ENCODE results near the gene NEK11. TPM values are rescaled to one million over a fixed set of nuclear protein-coding genes. Genes with fewer than 3 reads are reported as not detected.

Gene NEK11
- total RNA-seq, 1 experiment from 2014 or later, result 9.5 TPM

GRCh38 chr3:131172502-131173200, 146.0 kb downstream of the NEK11 start:
- CTCF ChIA-PET, result no interaction called here

GRCh38 chr3:131174752-131175151, 148.1 kb downstream of the NEK11 start:
- no peak for TF ChIP-seq POLR2AphosphoS5 (IDR thresholded peaks at IDR 0.05; ENCODE audit: low read depth, low read length)
- TF ChIP-seq REST (IDR thresholded peaks at IDR 0.05; ENCODE audit: insufficient read depth in 1 of 2, low read depth in 2 of 2, low read length in 1 of 2), result no peak
- TF ChIP-seq TCF7L2 (IDR thresholded peaks at IDR 0.05; ENCODE audit: low read depth, low read length), result no peak
- no peak for TF ChIP-seq SIN3A (IDR thresholded peaks at IDR 0.05; ENCODE audit: borderline replicate concordance, insufficient read depth, low read depth, low read length)
- no peak overlapping the region for H3K27ac ChIP-seq (ENCODE audit: low read length)
- H3K4me1 ChIP-seq (ENCODE audit: control insufficient read depth, insufficient read depth, low read length), result no peaks in the 10 kb centered on the region
- H3K9me3 ChIP-seq (ENCODE audit: control insufficient read depth, insufficient read depth, low read depth, low read length), result no peaks in the 10 kb centered on the region
- intact Hi-C loops (cut with micrococcal nuclease; ENCODE audit: unreplicated experiment), result no loop called here
- H3K27me3 ChIP-seq (ENCODE audit: control insufficient read depth, insufficient read depth, low read length), result no peaks in the 10 kb centered on the region
- in situ Hi-C loops (cut with HindIII; ENCODE audit: low pct_unique_long_range_greater_than_20kb, low sequenced_read_pairs), result no loop called here
- DNase-seq (ENCODE audit: low read depth, low spot score), result no peak
- BruUV-seq (replicated peaks), result no TSS peak
- ChIA-PET CTCF (no interaction called here), POLR2A (no interaction called here)
- no peak overlapping the region for H3K4me3 ChIP-seq (ENCODE audit: low read depth in 2 of 2, low read length in 2 of 2)
- no peaks in the 10 kb centered on the region for H3K36me3 ChIP-seq (ENCODE audit: control insufficient read depth, insufficient read depth, low read length)
- ATAC-seq, result no peak

More at GRCh38 chr3:131172502-131173200, 146.0 kb downstream of the NEK11 start:
- DNase-seq (ENCODE audit: low read depth, low spot score), result no peak
- ATAC-seq, result no peak
- TF ChIP-seq POLR2AphosphoS5 (IDR thresholded peaks at IDR 0.05; ENCODE audit: low read depth, low read length) (no peak), SIN3A (IDR thresholded peaks at IDR 0.05; ENCODE audit: borderline replicate concordance, insufficient read depth, low read depth, low read length) (no peak), TCF7L2 (IDR thresholded peaks at IDR 0.05; ENCODE audit: low read depth, low read length) (no peak), REST (IDR thresholded peaks at IDR 0.05; ENCODE audit: insufficient read depth in 1 of 2, low read depth in 2 of 2, low read length in 1 of 2) (no peak), CTCF (IDR thresholded peaks at IDR 0.05) (no peak)
- no TSS peak for BruUV-seq (replicated peaks)
- Histone ChIP-seq H3K27me3 (ENCODE audit: control insufficient read depth, insufficient read depth, low read length) (no peaks in the 10 kb centered on the region), H3K36me3 (ENCODE audit: control insufficient read depth, insufficient read depth, low read length) (no peaks in the 10 kb centered on the region), H3K4me3 (ENCODE audit: low read depth in 2 of 2, low read length in 2 of 2) (no peak overlapping the region), H3K9me3 (ENCODE audit: control insufficient read depth, insufficient read depth, low read depth, low read length) (no peaks in the 10 kb centered on the region), H3K4me1 (ENCODE audit: control insufficient read depth, insufficient read depth, low read length) (no peaks in the 10 kb centered on the region), H3K27ac (ENCODE audit: low read length) (no peak overlapping the region)
- intact Hi-C loops (cut with micrococcal nuclease; ENCODE audit: unreplicated experiment), result no loop called here
- in situ Hi-C loops (cut with HindIII; ENCODE audit: low pct_unique_long_range_greater_than_20kb, low sequenced_read_pairs), result no loop called here
- POLR2A ChIA-PET, result interaction anchor here (0.7 kb wide), 1 partner anchor 255 kb away, joined by 15 read pairs; no protein-coding TSS in a partner anchor

Data from Panc1 (cell line).